B cell (primary cell): ENCODE measurements around the gene LOC101059915.
"Not testable (repeated sequence)": the region's sequence is repeated elsewhere in the genome, so short reads cannot be mapped to it uniquely, and the experiment has no call there.

Source experiments
- ATAC-seq: fragments of 200-7000 bp; cut with Tn5 transposase; one replicate; pipeline ENCODE4 v1.10.0; 2021; ENCODE audit warnings: low read depth, mild to moderate bottlenecking, moderate number of reproducible peaks, moderate library complexity
- CTCF ChIA-PET: fragments of 350-600 bp; sonication (Branson Sonifier 250); formaldehyde crosslinking; loops from one replicate; lab custom pipeline; 2021; ENCODE audit warnings: antibody characterized with exemption, inconsistent platforms; lab: Charles Lee
- POLR2A ChIA-PET: fragments of 350-600 bp; sonication (Branson Sonifier 250); formaldehyde crosslinking; loops from one replicate; lab custom pipeline; 2021; ENCODE audit warnings: antibody characterized with exemption; lab: Charles Lee
- DNase-seq: peaks from one replicate; pipeline ENCODE4 v3.0.0; 2013
- H2AFZ ChIP-seq: 2 replicates; pipeline ENCODE4 v1.6.1; 2012; ENCODE audit warnings: mild to moderate bottlenecking, low read depth, low read length; ENCODE audit not compliant: insufficient read depth, poor library complexity, severe bottlenecking
- H3K27ac ChIP-seq, 2 donors: 1 replicate in 1 of 2; 2 replicates in 1 of 2; pipeline ENCODE4 v1.5.1; 2012 to 2013; ENCODE audit warnings: low read length in 2 of 2, mild to moderate bottlenecking in 2 of 2, moderate library complexity in 1 of 2
- H3K27me3 ChIP-seq, 4 experiments: fragments of 200-600 bp in 1 of 4; sonication (generic) in 1 of 4; replicated peaks in 1 of 4; 1 replicate in 2 of 4; 2 replicates in 2 of 4; pipeline versions ENCODE4 v1.6.1 to v1.7.0; 2013 to 2016; ENCODE audit warnings: low read length in 3 of 4, mild to moderate bottlenecking in 2 of 4, mixed read lengths in 1 of 4, moderate library complexity in 1 of 4; ENCODE audit not compliant: insufficient read depth in 4 of 4, control insufficient read depth in 3 of 4; ENCODE audit errors: control extremely low read depth in 1 of 4
- H3K36me3 ChIP-seq, 2 experiments: replicated peaks in 1 of 2; 1 replicate in 1 of 2; 2 replicates in 1 of 2; pipeline versions ENCODE4 v1.6.1 to v1.7.1; 2013; ENCODE audit warnings: low read length in 1 of 2; ENCODE audit not compliant: insufficient read depth in 2 of 2, control insufficient read depth in 1 of 2; ENCODE audit errors: control extremely low read depth in 1 of 2, extremely low read depth in 1 of 2
- H3K4me1 ChIP-seq, 2 donors: fragments of 200-600 bp in 1 of 2; sonication (generic) in 1 of 2; 1 replicate in 1 of 2; 2 replicates in 1 of 2; pipeline versions ENCODE4 v1.5.1 to v1.6.1; 2013 to 2017; ENCODE audit warnings: low read length in 2 of 2; ENCODE audit not compliant: control insufficient read depth in 2 of 2, insufficient read depth in 2 of 2
- H3K4me2 ChIP-seq: replicated peaks from 2 replicates; pipeline ENCODE3; 2012; ENCODE audit warnings: mild to moderate bottlenecking, low read depth, low read length; ENCODE audit not compliant: poor library complexity, severe bottlenecking
- H3K4me3 ChIP-seq, 5 experiments: fragments of 200-600 bp in 1 of 5; sonication (generic) in 1 of 5; 1 replicate in 3 of 5; 2 replicates in 2 of 5; pipeline versions ENCODE4 v1.5.1 to v1.7.0; 2011 to 2016; ENCODE audit warnings: low read length in 4 of 5, mild to moderate bottlenecking in 4 of 5, low read depth in 2 of 5, control low read depth in 1 of 5, moderate library complexity in 1 of 5; ENCODE audit not compliant: insufficient read depth in 1 of 5; ENCODE audit errors: control extremely low read depth in 1 of 5, extremely low read depth in 1 of 5
- H3K79me2 ChIP-seq: fragments of 200-600 bp; sonication (generic); one replicate; pipeline ENCODE4 v1.6.0; 2016; ENCODE audit warnings: low read length; ENCODE audit not compliant: control insufficient read depth, insufficient read depth
- H3K9ac ChIP-seq: fragments of 200-600 bp; sonication (generic); 2 replicates; pipeline ENCODE4 v1.6.1; 2017; ENCODE audit warnings: mild to moderate bottlenecking, low read length, moderate library complexity
- H3K9me3 ChIP-seq, 3 donors: one replicate each; pipeline versions ENCODE4 v1.6.1 to v1.7.1; 2013; ENCODE audit warnings: low read length in 2 of 3; ENCODE audit not compliant: control insufficient read depth in 2 of 3, insufficient read depth in 1 of 3; ENCODE audit errors: control extremely low read depth in 1 of 3
- H4K20me1 ChIP-seq: 2 replicates; pipeline ENCODE4 v1.6.0; 2012; ENCODE audit warnings: mild to moderate bottlenecking, low read length; ENCODE audit not compliant: insufficient read depth, control insufficient read depth, poor library complexity, severe bottlenecking
- H3K27ac Mint-ChIP-seq: one replicate; pipeline ENCODE4 v1.8.0; 2021; ENCODE audit warnings: mixed read lengths
- H3K27me3 Mint-ChIP-seq: one replicate; pipeline ENCODE4 v1.8.0; 2021; ENCODE audit warnings: mixed read lengths
- H3K4me1 Mint-ChIP-seq: one replicate; pipeline ENCODE4 v1.8.0; 2021; ENCODE audit warnings: mixed read lengths
- H3K4me3 Mint-ChIP-seq: one replicate; pipeline ENCODE4 v1.8.0; 2021; ENCODE audit warnings: mixed read lengths
- H3K9me3 Mint-ChIP-seq: one replicate; pipeline ENCODE4 v1.8.0; 2022; ENCODE audit warnings: mixed read lengths; ENCODE audit not compliant: insufficient read depth
- CTCF ChIP-seq: fragments of 200-600 bp; IDR thresholded peaks from one replicate; pipeline ENCODE4 v1.8.0; 2022; ENCODE audit warnings: antibody characterized with exemption, mild to moderate bottlenecking
- EZH2 ChIP-seq: IDR thresholded peaks from 2 replicates; pipeline ENCODE4 v1.6.1; 2012; ENCODE audit warnings: borderline replicate concordance, low read depth, mild to moderate bottlenecking, moderate library complexity, low read length; ENCODE audit not compliant: insufficient read depth, poor library complexity, severe bottlenecking
- WGBS: methylation state at CpG from one replicate; pipeline ENCODE4 v1.1.5; 2013; ENCODE audit warnings: missing lambda C conversion rate; ENCODE audit not compliant: insufficient coverage; 5-methylcytosine and 5-hydroxymethylcytosine counted together
- intact Hi-C: fragments of 100-400 bp; cut with micrococcal nuclease; formaldehyde crosslinking; loops from one replicate; pipeline ENCODE4 v1.10.0; 2022

Gene LOC101059915

GRCh38 chrX:71638409-71638808 lies 28.9 kb upstream of the LOC101059915 start:
- intact Hi-C loops, result no loop called here
- 67% methylated on average over 1 of the region's 4 CpGs for WGBS
- ATAC-seq, result no peak

GRCh38 chrX:71640002-71640401 lies 27.3 kb upstream of the LOC101059915 start:
- WGBS, result 97% methylated on average over 3 of the region's 4 CpGs
- Histone ChIP-seq H4K20me1 (no peaks in the 10 kb centered on the region), H3K79me2 (no peaks in the 10 kb centered on the region), H2AFZ (no peak overlapping the region), H3K4me1 (peaks cover 24 to 27% of the 10 kb centered on the region in 2 donors), H3K4me2 (no peak overlapping the region), H3K27me3 (no peaks in the 10 kb centered on the region), H3K36me3 (no peaks in the 10 kb centered on the region), H3K9ac (no peak overlapping the region), H3K9me3 (no peaks in the 10 kb centered on the region), H3K27ac (no peak overlapping the region), H3K4me3 (no peak overlapping the region)
- H3K27ac Mint-ChIP-seq, result no peak overlapping the region
- no peaks in the 10 kb centered on the region for H3K9me3 Mint-ChIP-seq
- H3K4me3 Mint-ChIP-seq, result no peak overlapping the region
- H3K27me3 Mint-ChIP-seq, result no peaks in the 10 kb centered on the region
- POLR2A ChIA-PET, result no interaction called here
- CTCF ChIA-PET, result no interaction called here
- peaks cover 17% of the 10 kb centered on the region for H3K4me1 Mint-ChIP-seq
- intact Hi-C loops, result no loop called here
- DNase-seq, result no peak
- ATAC-seq, result no peak
- TF ChIP-seq EZH2 (no peak), CTCF (no peak)

More at GRCh38 chrX:71638409-71638808, 28.9 kb upstream of the LOC101059915 start:
- TF ChIP-seq CTCF, result no peak
- no peak for TF ChIP-seq EZH2
- Histone ChIP-seq H3K9ac (peak overlapping the region; percentile 6), H3K9me3 (no peaks in the 10 kb centered on the region), H4K20me1 (no peaks in the 10 kb centered on the region), H3K36me3 (no peaks in the 10 kb centered on the region), H3K27me3 (no peaks in the 10 kb centered on the region), H3K4me2 (peak overlapping the region; percentile 44), H2AFZ (peak overlapping the region; percentile 30), H3K79me2 (no peaks in the 10 kb centered on the region), H3K4me3 (peak overlapping the region in 1 of 5 experiments; percentile 16), H3K27ac (peak overlapping the region; percentile 65 to 73), H3K4me1 (peaks cover 24 to 27% of the 10 kb centered on the region in 2 donors)
- Mint-ChIP-seq H3K27ac (no peak overlapping the region), H3K4me3 (no peak overlapping the region), H3K27me3 (no peaks in the 10 kb centered on the region), H3K4me1 (peaks cover 13% of the 10 kb centered on the region), H3K9me3 (no peaks in the 10 kb centered on the region)
- ChIA-PET POLR2A (no interaction called here), CTCF (no interaction called here)
- DNase-seq, result no peak

GRCh38 chrX:71644406-71644805 lies 22.9 kb upstream of the LOC101059915 start:
- WGBS, result 100% methylated on average over 1 of the region's 6 CpGs
- H3K27me3 Mint-ChIP-seq, POLR2A ChIA-PET, H4K20me1 ChIP-seq, H3K27ac ChIP-seq, intact Hi-C loops, DNase-seq, CTCF ChIA-PET, H3K4me2 ChIP-seq, H3K4me1 Mint-ChIP-seq, H3K9me3 ChIP-seq, H3K79me2 ChIP-seq, H3K27ac Mint-ChIP-seq, H3K36me3 ChIP-seq, H3K4me3 ChIP-seq, H3K27me3 ChIP-seq, H3K4me3 Mint-ChIP-seq, H3K4me1 ChIP-seq, H2AFZ ChIP-seq, H3K9me3 Mint-ChIP-seq, H3K9ac ChIP-seq, ATAC-seq: not testable (repeated sequence)
